ENCODE measurements around the gene WDR88. TPM values are rescaled to one million over a fixed set of nuclear protein-coding genes. Genes with fewer than 3 reads are reported as not detected.
"Not testable (repeated sequence)": the region's sequence is repeated elsewhere in the genome, so short reads cannot be mapped to it uniquely, and the experiment has no call there.

WDR88 gene
- polyA plus RNA-seq, 2 of the 4 experiments (the other 2 are of a cell fraction) = 0.04 TPM; not detected in 1

DNA sequence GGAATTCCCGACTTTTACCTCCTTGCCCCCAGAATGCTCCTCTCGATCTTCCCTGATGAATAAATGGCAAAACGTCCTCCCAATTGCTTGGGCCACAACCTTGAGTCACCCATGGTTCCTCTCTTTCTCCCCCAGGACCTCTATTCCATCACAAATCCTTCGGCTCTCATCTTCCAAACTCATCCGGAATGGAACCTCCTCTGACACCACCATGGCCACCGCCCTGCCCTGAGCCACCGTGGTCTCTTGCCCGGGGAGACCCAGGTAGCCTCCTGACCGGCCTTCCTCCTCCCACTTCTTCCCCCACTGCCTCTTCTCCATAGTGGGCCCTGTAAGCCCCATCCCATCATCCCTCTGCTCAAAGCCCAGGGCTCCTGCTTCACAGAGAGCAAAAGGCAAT, 88.8 kb downstream of the WDR88 start:
- TF ChIP-seq FOSB (CRISPR knock-in tag; IDR thresholded peaks at IDR 0.05) = no peak
- TF ChIP-seq, protein P1, sequence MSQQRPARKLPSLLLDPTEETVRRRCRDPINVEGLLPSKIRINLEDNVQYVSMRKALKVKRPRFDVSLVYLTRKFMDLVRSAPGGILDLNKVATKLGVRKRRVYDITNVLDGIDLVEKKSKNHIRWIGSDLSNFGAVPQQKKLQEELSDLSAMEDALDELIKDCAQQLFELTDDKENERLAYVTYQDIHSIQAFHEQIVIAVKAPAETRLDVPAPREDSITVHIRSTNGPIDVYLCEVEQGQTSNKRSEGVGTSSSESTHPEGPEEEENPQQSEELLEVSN (IDR thresholded peaks at IDR 0.05; ENCODE audit: borderline replicate concordance, low read depth) = no peak
- TF ChIP-seq, protein P2, sequence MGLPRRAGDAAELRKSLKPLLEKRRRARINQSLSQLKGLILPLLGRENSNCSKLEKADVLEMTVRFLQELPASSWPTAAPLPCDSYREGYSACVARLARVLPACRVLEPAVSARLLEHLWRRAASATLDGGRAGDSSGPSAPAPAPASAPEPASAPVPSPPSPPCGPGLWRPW (IDR thresholded peaks at IDR 0.05) = no peak
- Histone ChIP-seq H3K9me3 (0 out of 3 replicates have a peak, but pooled peaks cover 2% of the 10 kb centered on the region), H3K4me1 (peaks cover 10% of the 10 kb centered on the region), H3K4me3 (no peak overlapping the region), H3K27ac (no peak overlapping the region), H3K4me2 (no peak overlapping the region)
- CTCF ChIA-PET = interaction anchor here (0.9 to 9.0 kb wide), 6 partner anchors 10 to 550 kb away, joined by 3 to 149 read pairs (median 6); no protein-coding TSS in a partner anchor
- DNase-seq (ENCODE audit: low read depth in 1 of 2, low spot score in 1 of 2) = no peak
- no peak for ATAC-seq
- POLR2A ChIA-PET = no interaction called here
- WGBS (ENCODE audit: missing lambda C conversion rate) = 68% methylated on average over 9 of the region's 9 CpGs
- peak; percentile 54 for FAIRE-seq

DNA sequence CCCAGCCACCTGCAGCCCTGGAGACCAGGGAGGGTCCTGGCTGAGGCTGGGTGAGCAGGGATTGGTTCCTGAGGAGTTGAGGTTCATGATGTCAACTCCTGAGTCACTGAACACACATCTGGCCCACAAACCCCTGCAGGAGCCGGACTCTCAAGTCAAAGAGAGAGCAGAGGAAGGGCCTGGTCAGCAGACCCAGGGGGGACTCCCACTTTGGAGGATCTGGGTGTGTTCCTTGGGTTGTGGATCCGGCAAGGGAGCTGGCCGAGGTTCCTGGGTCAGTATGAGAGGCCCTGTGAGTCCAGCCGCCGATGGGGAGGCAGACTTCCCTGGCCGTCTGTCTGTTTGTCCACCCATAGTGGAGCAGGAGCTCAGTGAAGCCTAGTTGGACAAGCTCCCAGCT, 89.7 kb downstream of the WDR88 start:
- POLR2A ChIA-PET = no interaction called here
- DNase-seq (ENCODE audit: low read depth in 1 of 2, low spot score in 1 of 2) = peak in 1 of 2 experiments; percentile 45
- WGBS (ENCODE audit: missing lambda C conversion rate) = 50% methylated on average over 6 of the region's 6 CpGs
- no peak overlapping the region for H3K4me2 ChIP-seq
- H3K4me3 ChIP-seq = no peak overlapping the region
- CTCF ChIA-PET = interaction anchor here (0.8 to 9.0 kb wide), 10 partner anchors 10 to 550 kb away, joined by 3 to 149 read pairs (median 4); no protein-coding TSS in a partner anchor
- FAIRE-seq = no peak
- 0 out of 3 replicates have a peak, but pooled peaks cover 4% of the 10 kb centered on the region for H3K9me3 ChIP-seq
- TF ChIP-seq, protein P1 (IDR thresholded peaks at IDR 0.05; ENCODE audit: borderline replicate concordance, low read depth) = no peak
- TF ChIP-seq, protein P3, sequence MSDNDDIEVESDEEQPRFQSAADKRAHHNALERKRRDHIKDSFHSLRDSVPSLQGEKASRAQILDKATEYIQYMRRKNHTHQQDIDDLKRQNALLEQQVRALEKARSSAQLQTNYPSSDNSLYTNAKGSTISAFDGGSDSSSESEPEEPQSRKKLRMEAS (IDR thresholded peaks at IDR 0.05) = no peak
- TF ChIP-seq ZSCAN20 (CRISPR knock-in tag; IDR thresholded peaks at IDR 0.05) (no peak), EP300 (IDR thresholded peaks at IDR 0.05) (no peak), NFE2L2 (conservative IDR thresholded peaks at IDR 0.05; ENCODE audit: low read length) (no peak), CBX2 (IDR thresholded peaks at IDR 0.05; ENCODE audit: borderline replicate concordance, low read depth) (no peak), ESRRA (IDR thresholded peaks at IDR 0.05; ENCODE audit: borderline replicate concordance, low read length) (no peak), HOXA7 (CRISPR knock-in tag; IDR thresholded peaks at IDR 0.05) (no peak), CEBPB (IDR thresholded peaks at IDR 0.05) (no peak)
- TF ChIP-seq, protein P4, sequence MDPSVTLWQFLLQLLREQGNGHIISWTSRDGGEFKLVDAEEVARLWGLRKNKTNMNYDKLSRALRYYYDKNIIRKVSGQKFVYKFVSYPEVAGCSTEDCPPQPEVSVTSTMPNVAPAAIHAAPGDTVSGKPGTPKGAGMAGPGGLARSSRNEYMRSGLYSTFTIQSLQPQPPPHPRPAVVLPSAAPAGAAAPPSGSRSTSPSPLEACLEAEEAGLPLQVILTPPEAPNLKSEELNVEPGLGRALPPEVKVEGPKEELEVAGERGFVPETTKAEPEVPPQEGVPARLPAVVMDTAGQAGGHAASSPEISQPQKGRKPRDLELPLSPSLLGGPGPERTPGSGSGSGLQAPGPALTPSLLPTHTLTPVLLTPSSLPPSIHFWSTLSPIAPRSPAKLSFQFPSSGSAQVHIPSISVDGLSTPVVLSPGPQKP (IDR thresholded peaks at IDR 0.05; ENCODE audit: low read depth, low read length) = no peak
- TF ChIP-seq, protein P5, sequence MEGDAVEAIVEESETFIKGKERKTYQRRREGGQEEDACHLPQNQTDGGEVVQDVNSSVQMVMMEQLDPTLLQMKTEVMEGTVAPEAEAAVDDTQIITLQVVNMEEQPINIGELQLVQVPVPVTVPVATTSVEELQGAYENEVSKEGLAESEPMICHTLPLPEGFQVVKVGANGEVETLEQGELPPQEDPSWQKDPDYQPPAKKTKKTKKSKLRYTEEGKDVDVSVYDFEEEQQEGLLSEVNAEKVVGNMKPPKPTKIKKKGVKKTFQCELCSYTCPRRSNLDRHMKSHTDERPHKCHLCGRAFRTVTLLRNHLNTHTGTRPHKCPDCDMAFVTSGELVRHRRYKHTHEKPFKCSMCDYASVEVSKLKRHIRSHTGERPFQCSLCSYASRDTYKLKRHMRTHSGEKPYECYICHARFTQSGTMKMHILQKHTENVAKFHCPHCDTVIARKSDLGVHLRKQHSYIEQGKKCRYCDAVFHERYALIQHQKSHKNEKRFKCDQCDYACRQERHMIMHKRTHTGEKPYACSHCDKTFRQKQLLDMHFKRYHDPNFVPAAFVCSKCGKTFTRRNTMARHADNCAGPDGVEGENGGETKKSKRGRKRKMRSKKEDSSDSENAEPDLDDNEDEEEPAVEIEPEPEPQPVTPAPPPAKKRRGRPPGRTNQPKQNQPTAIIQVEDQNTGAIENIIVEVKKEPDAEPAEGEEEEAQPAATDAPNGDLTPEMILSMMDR (IDR thresholded peaks at IDR 0.05) = no peak
- H3K27ac ChIP-seq = no peak overlapping the region
- peak; percentile 4 to 7; a peak in 2 of 6 replicates for ATAC-seq
- H3K4me1 ChIP-seq = peaks cover 17% of the 10 kb centered on the region

DNA sequence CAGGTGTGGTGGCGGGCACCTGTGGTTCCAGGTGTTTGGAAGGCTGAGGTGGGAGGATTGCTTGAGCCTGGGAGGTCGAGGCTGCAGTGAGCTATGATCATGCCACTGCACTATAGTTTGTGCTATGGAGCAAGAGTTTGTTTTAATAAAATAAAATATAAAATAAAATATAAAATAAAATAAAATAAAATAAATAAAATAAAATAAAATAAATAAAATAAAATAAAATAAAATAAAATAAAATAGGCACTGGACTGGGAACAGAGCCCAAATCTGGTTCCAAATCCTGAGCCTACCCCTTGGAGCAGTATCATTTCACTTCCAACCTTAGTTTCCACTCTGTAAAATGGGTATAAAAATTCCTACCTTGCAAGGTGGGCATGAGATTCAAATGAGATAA, 90.3 kb downstream of the WDR88 start:
- CTCF ChIA-PET = interaction anchor here (0.8 to 9.0 kb wide), 9 partner anchors 17 to 549 kb away, joined by 3 to 149 read pairs (median 5); no protein-coding TSS in a partner anchor
- DNase-seq (ENCODE audit: low read depth in 1 of 2, low spot score in 1 of 2); H3K9me3 ChIP-seq; ATAC-seq; POLR2A ChIA-PET; H3K4me2 ChIP-seq; H3K27ac ChIP-seq; FAIRE-seq; H3K4me3 ChIP-seq: not testable (repeated sequence)
- 62% methylated on average over 2 of the region's 2 CpGs for whole genome bisulfite sequencing (ENCODE audit: missing lambda C conversion rate)
- peaks cover 18% of the 10 kb centered on the region for H3K4me1 ChIP-seq

Measured in A549 (cell line).